CD4-positive, alpha-beta T cell treated with Interleukin-10 for 1 hour (primary cell): ENCODE data around the gene NYAP2.

Experiments
- DNase-seq: peaks from one replicate; pipeline ENCODE4 v3.0.0-alpha.2; 2020

Gene NYAP2

GRCh38 chr2:225399504-225399903 is at the start of gene NYAP2:
NYAP2 (plus strand) TSS chr2:225399710; CDS start chr2:225408881, 9,171 bp downstream.
- DNase-seq = no peak

GRCh38 chr2:225353579-225354085 is 45.9 kb upstream of the NYAP2 start:
- no peak for DNase-seq

GRCh38 chr2:225354281-225354774 is 45.2 kb upstream of the NYAP2 start:
- no peak for DNase-seq

- no peak for DNase-seq
Observed at GRCh38 chr2:225355788-225356187, 43.7 kb upstream of the NYAP2 start.

- DNase-seq = no peak
Observed at GRCh38 chr2:225366731-225367130, 32.8 kb upstream of the NYAP2 start.

GRCh38 chr2:225367482-225367881 is 32.0 kb upstream of the NYAP2 start:
- no peak for DNase-seq

GRCh38 chr2:225378984-225379383 is 20.5 kb upstream of the NYAP2 start:
- DNase-seq = no peak

- DNase-seq = no peak
Observed at GRCh38 chr2:225379856-225380255, 19.7 kb upstream of the NYAP2 start.

- no peak for DNase-seq
Observed at GRCh38 chr2:225381609-225382008, 17.9 kb upstream of the NYAP2 start.

- no peak for DNase-seq
Observed at GRCh38 chr2:225398372-225398771, 1.1 kb upstream of the NYAP2 start.

GRCh38 chr2:225400060-225400511 is 576 bp downstream of the NYAP2 start:
- DNase-seq = no peak

GRCh38 chr2:225400546-225401400 is 1.3 kb downstream of the NYAP2 start:
- DNase-seq = no peak

GRCh38 chr2:225402210-225402776 is 2.8 kb downstream of the NYAP2 start:
- DNase-seq = no peak

GRCh38 chr2:225411452-225411851 is 11.9 kb downstream of the NYAP2 start:
- no peak for DNase-seq

GRCh38 chr2:225413786-225414185 is 14.3 kb downstream of the NYAP2 start:
- DNase-seq = no peak

GRCh38 chr2:225414902-225415301 is 15.4 kb downstream of the NYAP2 start:
- no peak for DNase-seq

GRCh38 chr2:225415341-225415740 is 15.8 kb downstream of the NYAP2 start:
- DNase-seq = no peak

GRCh38 chr2:225415792-225416191 is 16.3 kb downstream of the NYAP2 start:
- DNase-seq = no peak

- DNase-seq = no peak
Observed at GRCh38 chr2:225416616-225417367, 17.3 kb downstream of the NYAP2 start.

GRCh38 chr2:225419033-225419432 is 19.5 kb downstream of the NYAP2 start:
- no peak for DNase-seq

- DNase-seq = no peak
Observed at GRCh38 chr2:225422145-225422544, 22.6 kb downstream of the NYAP2 start.

- DNase-seq = no peak
Observed at GRCh38 chr2:225425284-225425683, 25.8 kb downstream of the NYAP2 start.

- no peak for DNase-seq
Observed at GRCh38 chr2:225428360-225428759, 28.9 kb downstream of the NYAP2 start.
